GM06990 (cell line): ENCODE results near the gene DLG4.
A peak's percentile ranks its signal among the peaks of the same experiment; 100 is the strongest.

Experiments
- DNase-seq: peaks from one replicate; pipeline ENCODE4 v3.0.0-alpha.2; 2011; ENCODE audit not compliant: insufficient read length; ENCODE audit errors: extremely low read depth
- H3K27me3 ChIP-seq: replicated peaks from 2 replicates; pipeline ENCODE4 v1.6.0; 2011; ENCODE audit warnings: low read length; ENCODE audit not compliant: control insufficient read depth, insufficient read depth
- H3K36me3 ChIP-seq: 2 replicates; pipeline ENCODE4 v1.5.1; 2011; ENCODE audit warnings: low read length; ENCODE audit not compliant: control insufficient read depth, insufficient read depth
- H3K4me3 ChIP-seq: replicated peaks from 2 replicates; pipeline ENCODE4 v1.5.1; 2011; ENCODE audit warnings: low read depth, mild to moderate bottlenecking, control low read depth, low read length
- TF ChIP-seq, protein P1 (sequence below): IDR thresholded peaks from 2 replicates; pipeline ENCODE4 v1.5.1; 2011; ENCODE audit warnings: low read length, control low read depth, mild to moderate bottlenecking, inconsistent platforms; ENCODE audit not compliant: insufficient read depth, poor library complexity, severe bottlenecking

The DLG4 gene

DNA sequence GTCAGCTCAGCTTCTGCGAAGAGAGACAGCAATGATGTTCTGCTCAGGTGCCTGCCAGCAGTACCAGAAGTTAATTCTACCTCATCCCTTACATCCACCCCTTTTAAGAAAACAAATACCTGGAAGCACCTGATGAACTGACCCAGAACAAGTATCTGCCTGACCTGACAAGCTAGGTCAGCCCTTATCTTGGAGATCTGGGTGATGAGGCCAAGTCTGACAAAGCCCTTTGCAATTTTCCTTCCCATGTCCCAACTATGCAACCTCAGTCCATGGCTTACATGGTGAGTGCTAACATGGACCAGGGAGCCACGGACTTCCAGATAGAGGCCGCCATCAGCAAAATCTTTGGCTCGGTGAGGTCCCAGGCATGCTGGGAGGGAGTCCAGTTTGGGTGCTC, 3.7 kb upstream of the DLG4 start:
- H3K36me3 ChIP-seq: peaks cover 32% of the 10 kb centered on the region
- TF ChIP-seq, protein P1, sequence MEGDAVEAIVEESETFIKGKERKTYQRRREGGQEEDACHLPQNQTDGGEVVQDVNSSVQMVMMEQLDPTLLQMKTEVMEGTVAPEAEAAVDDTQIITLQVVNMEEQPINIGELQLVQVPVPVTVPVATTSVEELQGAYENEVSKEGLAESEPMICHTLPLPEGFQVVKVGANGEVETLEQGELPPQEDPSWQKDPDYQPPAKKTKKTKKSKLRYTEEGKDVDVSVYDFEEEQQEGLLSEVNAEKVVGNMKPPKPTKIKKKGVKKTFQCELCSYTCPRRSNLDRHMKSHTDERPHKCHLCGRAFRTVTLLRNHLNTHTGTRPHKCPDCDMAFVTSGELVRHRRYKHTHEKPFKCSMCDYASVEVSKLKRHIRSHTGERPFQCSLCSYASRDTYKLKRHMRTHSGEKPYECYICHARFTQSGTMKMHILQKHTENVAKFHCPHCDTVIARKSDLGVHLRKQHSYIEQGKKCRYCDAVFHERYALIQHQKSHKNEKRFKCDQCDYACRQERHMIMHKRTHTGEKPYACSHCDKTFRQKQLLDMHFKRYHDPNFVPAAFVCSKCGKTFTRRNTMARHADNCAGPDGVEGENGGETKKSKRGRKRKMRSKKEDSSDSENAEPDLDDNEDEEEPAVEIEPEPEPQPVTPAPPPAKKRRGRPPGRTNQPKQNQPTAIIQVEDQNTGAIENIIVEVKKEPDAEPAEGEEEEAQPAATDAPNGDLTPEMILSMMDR: no peak
- no peak for DNase-seq
- H3K4me3 ChIP-seq: no peak overlapping the region
- no peaks in the 10 kb centered on the region for H3K27me3 ChIP-seq

DNA sequence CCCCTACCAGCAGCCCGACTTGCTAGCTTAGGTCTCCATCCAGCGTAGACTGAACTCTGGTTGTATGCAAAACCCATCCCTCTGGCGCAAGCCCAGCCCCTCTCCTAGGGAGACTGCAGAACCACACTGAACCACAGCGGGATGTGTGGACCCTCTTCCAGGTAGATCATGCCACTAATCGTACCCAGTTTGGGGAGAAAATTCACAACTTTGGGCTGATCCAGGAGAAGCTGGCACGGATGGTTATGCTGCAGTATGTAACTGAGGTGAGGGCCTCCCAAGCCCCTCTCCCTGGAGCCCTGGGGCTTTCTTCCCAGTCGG, 3.3 kb upstream of the DLG4 start:
- TF ChIP-seq, protein P1: no peak
- H3K36me3 ChIP-seq: peaks cover 32% of the 10 kb centered on the region

DNA sequence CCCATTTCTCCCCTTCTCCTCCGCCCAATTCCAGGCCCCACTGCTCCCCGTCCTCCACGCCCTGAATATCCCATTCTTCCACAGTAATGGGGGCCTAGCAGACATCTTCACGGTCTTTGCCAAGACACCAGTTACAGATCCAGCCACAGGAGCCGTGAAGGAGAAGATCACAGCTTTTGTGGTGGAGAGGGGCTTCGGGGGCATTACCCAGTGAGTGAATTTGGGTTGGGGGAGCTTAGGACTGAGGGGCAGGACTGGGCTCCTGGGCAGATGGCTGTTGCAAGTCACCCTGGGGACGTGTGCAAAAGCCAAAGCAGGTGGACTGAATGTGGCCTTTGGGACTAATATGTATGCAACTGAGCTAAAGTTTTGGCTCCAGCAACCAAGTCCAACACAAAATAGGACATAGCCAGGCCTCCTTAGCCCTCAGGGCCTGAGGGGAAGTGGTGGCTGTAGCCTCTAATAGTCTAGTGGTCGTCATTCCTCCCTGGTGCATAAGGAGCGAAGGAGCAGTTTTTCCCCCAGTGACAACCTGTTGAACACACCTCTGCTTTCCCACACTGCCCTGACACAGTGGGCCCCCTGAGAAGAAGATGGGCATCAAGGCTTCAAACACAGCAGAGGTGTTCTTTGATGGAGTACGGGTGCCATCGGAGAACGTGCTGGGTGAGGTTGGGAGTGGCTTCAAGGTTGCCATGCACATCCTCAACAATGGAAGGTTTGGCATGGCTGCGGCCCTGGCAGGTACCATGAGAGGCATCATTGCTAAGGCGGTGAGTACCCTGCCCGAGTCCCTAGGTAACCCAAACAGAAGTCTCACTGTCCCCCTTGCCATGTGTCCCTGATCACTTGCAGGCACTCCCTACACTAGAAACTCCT, 2.7 kb upstream of the DLG4 start:
- H3K4me3 ChIP-seq: no peak overlapping the region
- H3K36me3 ChIP-seq: peaks cover 28% of the 10 kb centered on the region
- no peak for DNase-seq
- no peaks in the 10 kb centered on the region for H3K27me3 ChIP-seq
- TF ChIP-seq, protein P1: no peak

More for the DNA sequence above, 3.3 kb upstream of the DLG4 start:
- Histone ChIP-seq H3K4me3 (no peak overlapping the region), H3K27me3 (no peaks in the 10 kb centered on the region)
- no peak for DNase-seq

DNA sequence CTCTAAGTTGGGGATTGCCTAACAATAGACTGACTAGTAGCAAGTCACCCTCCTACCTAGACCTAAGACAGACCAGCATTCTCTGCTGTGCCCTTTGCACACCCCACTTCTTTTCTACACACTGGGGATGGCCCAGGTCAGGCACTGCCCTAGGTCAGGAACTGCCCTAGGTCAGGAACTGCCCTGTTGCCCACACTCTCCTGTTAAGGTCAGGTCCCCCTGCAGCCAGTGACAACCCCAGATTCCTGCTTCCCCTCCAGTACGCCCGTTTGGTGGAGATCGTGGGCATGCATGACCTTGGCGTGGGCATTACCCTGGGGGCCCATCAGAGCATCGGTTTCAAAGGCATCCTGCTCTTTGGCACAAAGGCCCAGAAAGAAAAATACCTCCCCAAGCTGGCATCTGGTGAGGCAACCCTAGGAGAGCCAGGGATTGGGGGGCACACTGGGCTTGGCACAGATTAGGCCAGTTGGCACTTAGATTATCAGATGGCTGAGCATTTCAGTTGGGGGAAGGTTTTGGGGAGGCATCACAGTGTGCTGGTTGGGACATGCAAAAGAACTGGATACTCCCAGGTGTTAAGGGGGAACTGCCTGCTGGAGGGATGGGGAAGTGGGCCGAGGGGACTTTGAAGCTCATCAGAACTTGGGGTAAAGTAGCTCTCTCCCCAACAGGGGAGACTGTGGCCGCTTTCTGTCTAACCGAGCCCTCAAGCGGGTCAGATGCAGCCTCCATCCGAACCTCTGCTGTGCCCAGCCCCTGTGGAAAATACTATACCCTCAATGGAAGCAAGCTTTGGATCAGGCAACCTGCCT, 1.8 kb upstream of the DLG4 start:
- Histone ChIP-seq H3K36me3 (peaks cover 21% of the 10 kb centered on the region), H3K4me3 (no peak overlapping the region), H3K27me3 (no peaks in the 10 kb centered on the region)
- DNase-seq: no peak
- TF ChIP-seq, protein P1: no peak

DNA sequence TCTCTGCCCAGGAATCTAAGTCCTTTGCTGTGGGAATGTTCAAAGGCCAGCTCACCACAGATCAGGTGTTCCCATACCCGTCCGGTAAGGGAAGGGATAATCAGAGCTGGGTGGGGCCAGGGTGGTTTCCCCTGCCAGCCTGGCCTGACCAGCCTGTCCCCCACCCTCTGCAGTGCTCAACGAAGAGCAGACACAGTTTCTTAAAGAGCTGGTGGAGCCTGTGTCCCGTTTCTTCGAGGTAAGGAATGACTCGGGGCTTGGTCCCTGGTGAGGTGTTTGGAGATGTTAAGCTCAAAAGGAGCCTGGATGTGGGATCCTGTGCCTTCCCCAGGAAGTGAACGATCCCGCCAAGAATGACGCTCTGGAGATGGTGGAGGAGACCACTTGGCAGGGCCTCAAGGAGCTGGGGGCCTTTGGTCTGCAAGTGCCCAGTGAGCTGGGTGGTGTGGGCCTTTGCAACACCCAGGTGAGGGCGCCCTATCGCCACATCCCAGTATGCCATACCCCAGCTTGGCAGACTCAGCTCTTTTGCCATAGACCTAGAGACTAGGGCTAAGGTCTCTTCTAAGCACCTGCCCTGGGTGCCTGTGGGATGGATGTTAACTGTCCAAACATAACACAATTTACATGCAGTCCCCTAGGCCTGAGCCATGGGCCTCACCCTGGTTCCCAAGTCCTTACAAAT, 1.1 kb upstream of the DLG4 start:
- Histone ChIP-seq H3K4me3 (peak overlapping the region; percentile 81), H3K27me3 (no peaks in the 10 kb centered on the region), H3K36me3 (peaks cover 19% of the 10 kb centered on the region)
- TF ChIP-seq, protein P1: peak; percentile 68
- peak; percentile 47 for DNase-seq
